ENCODE results near the gene KRTAP5-6. TPM values are rescaled to one million over a fixed set of nuclear protein-coding genes. Genes with fewer than 3 reads are reported as not detected.

Gene KRTAP5-6
- total RNA-seq, 2 donors from 2014 or later: not detected

- Mint-ChIP-seq H3K9me3 (no peaks in the 10 kb centered on the region), H3K4me3 (no peak overlapping the region), H3K4me1 (peaks cover 6% of the 10 kb centered on the region), H3K27ac (no peak overlapping the region), H3K27me3 (peaks cover 27% of the 10 kb centered on the region), H3K36me3 (ENCODE audit: low read depth) (no peaks in the 10 kb centered on the region)
- no peak for ATAC-seq (replicated peaks)
These were observed 41.4 kb downstream of the KRTAP5-6 start for GRCh38 chr11:1738380-1738779.

- Mint-ChIP-seq H3K4me1 (no peaks in the 10 kb centered on the region), H3K27me3 (peaks cover 19% of the 10 kb centered on the region), H3K27ac (no peak overlapping the region), H3K9me3 (no peaks in the 10 kb centered on the region), H3K4me3 (no peak overlapping the region), H3K36me3 (ENCODE audit: low read depth) (no peaks in the 10 kb centered on the region)
- no peak for ATAC-seq (replicated peaks)
These were observed 42.6 kb downstream of the KRTAP5-6 start for GRCh38 chr11:1739576-1739975.

GRCh38 chr11:1740786-1741530, 44.0 kb downstream of the KRTAP5-6 start:
- H3K36me3 Mint-ChIP-seq (ENCODE audit: low read depth): no peaks in the 10 kb centered on the region
- ATAC-seq (replicated peaks): no peak
- H3K4me1 Mint-ChIP-seq: peaks cover 4% of the 10 kb centered on the region
- no peak overlapping the region for H3K27ac Mint-ChIP-seq
- peaks cover under 1% of the 10 kb centered on the region for H3K9me3 Mint-ChIP-seq
- H3K27me3 Mint-ChIP-seq: peaks cover 12% of the 10 kb centered on the region
- no peak overlapping the region for H3K4me3 Mint-ChIP-seq

- Mint-ChIP-seq H3K4me1 (peaks cover 4% of the 10 kb centered on the region), H3K27ac (no peak overlapping the region), H3K4me3 (no peak overlapping the region), H3K27me3 (peaks cover 5% of the 10 kb centered on the region), H3K9me3 (peaks cover 4% of the 10 kb centered on the region), H3K36me3 (ENCODE audit: low read depth) (no peaks in the 10 kb centered on the region)
- ATAC-seq (replicated peaks): no peak
These were observed 44.7 kb downstream of the KRTAP5-6 start for GRCh38 chr11:1741741-1742140.

GRCh38 chr11:1742371-1742770, 45.4 kb downstream of the KRTAP5-6 start:
- Mint-ChIP-seq H3K4me3 (no peak overlapping the region), H3K27ac (no peak overlapping the region), H3K9me3 (peaks cover 4% of the 10 kb centered on the region), H3K4me1 (peaks cover 4% of the 10 kb centered on the region), H3K27me3 (peaks cover 4% of the 10 kb centered on the region), H3K36me3 (ENCODE audit: low read depth) (no peaks in the 10 kb centered on the region)
- ATAC-seq (replicated peaks): peak; percentile 61

GRCh38 chr11:1742869-1743584, 46.0 kb downstream of the KRTAP5-6 start:
- ATAC-seq (replicated peaks): no peak
- H3K27ac Mint-ChIP-seq: no peak overlapping the region
- no peak overlapping the region for H3K4me3 Mint-ChIP-seq

GRCh38 chr11:1743585-1744136, 46.7 kb downstream of the KRTAP5-6 start:
- Mint-ChIP-seq H3K9me3 (peaks cover 4% of the 10 kb centered on the region), H3K4me1 (peaks cover 4% of the 10 kb centered on the region), H3K27ac (no peak overlapping the region), H3K36me3 (ENCODE audit: low read depth) (no peaks in the 10 kb centered on the region), H3K27me3 (peaks cover 4% of the 10 kb centered on the region), H3K4me3 (no peak overlapping the region)
- no peak for ATAC-seq (replicated peaks)

More at GRCh38 chr11:1742869-1743584, 46.0 kb downstream of the KRTAP5-6 start:
- H3K9me3 Mint-ChIP-seq: peaks cover 4% of the 10 kb centered on the region
- H3K4me1 Mint-ChIP-seq: peaks cover 4% of the 10 kb centered on the region
- H3K36me3 Mint-ChIP-seq (ENCODE audit: low read depth): no peaks in the 10 kb centered on the region
- peaks cover 4% of the 10 kb centered on the region for H3K27me3 Mint-ChIP-seq

- Mint-ChIP-seq H3K9me3 (peaks cover 4% of the 10 kb centered on the region), H3K27me3 (peaks cover under 1% of the 10 kb centered on the region), H3K4me1 (peaks cover 4% of the 10 kb centered on the region), H3K4me3 (no peak overlapping the region), H3K27ac (no peak overlapping the region), H3K36me3 (ENCODE audit: low read depth) (no peaks in the 10 kb centered on the region)
- no peak for ATAC-seq (replicated peaks)
These were observed 47.3 kb downstream of the KRTAP5-6 start for GRCh38 chr11:1744137-1744886.

GRCh38 chr11:1744891-1745700, 48.1 kb downstream of the KRTAP5-6 start:
- Mint-ChIP-seq H3K27ac (no peak overlapping the region), H3K4me3 (no peak overlapping the region), H3K4me1 (peaks cover 8% of the 10 kb centered on the region), H3K27me3 (peaks cover 7% of the 10 kb centered on the region), H3K9me3 (peaks cover 4% of the 10 kb centered on the region), H3K36me3 (ENCODE audit: low read depth) (no peaks in the 10 kb centered on the region)
- no peak for ATAC-seq (replicated peaks)

GRCh38 chr11:1745701-1746320, 48.8 kb downstream of the KRTAP5-6 start:
- H3K27ac Mint-ChIP-seq: no peak overlapping the region
- peaks cover 13% of the 10 kb centered on the region for H3K27me3 Mint-ChIP-seq
- peaks cover 8% of the 10 kb centered on the region for H3K4me1 Mint-ChIP-seq
- no peaks in the 10 kb centered on the region for H3K36me3 Mint-ChIP-seq (ENCODE audit: low read depth)
- H3K4me3 Mint-ChIP-seq: no peak overlapping the region
- H3K9me3 Mint-ChIP-seq: peaks cover 4% of the 10 kb centered on the region
- no peak for ATAC-seq (replicated peaks)

- Mint-ChIP-seq H3K4me1 (peaks cover 8% of the 10 kb centered on the region), H3K27ac (no peak overlapping the region), H3K36me3 (ENCODE audit: low read depth) (no peaks in the 10 kb centered on the region), H3K4me3 (no peak overlapping the region), H3K27me3 (peaks cover 13% of the 10 kb centered on the region), H3K9me3 (peaks cover 4% of the 10 kb centered on the region)
- ATAC-seq (replicated peaks): no peak
These were observed 49.5 kb downstream of the KRTAP5-6 start for GRCh38 chr11:1746511-1746931.

- ATAC-seq (replicated peaks): no peak
- Mint-ChIP-seq H3K9me3 (peaks cover 4% of the 10 kb centered on the region), H3K36me3 (ENCODE audit: low read depth) (no peaks in the 10 kb centered on the region), H3K27me3 (peaks cover 13% of the 10 kb centered on the region), H3K4me3 (no peak overlapping the region), H3K27ac (no peak overlapping the region), H3K4me1 (peaks cover 8% of the 10 kb centered on the region)
These were observed 50.2 kb downstream of the KRTAP5-6 start for GRCh38 chr11:1746956-1747752.
